BE2C (cell line): ENCODE data around the gene PPP2R3C. TPM values are rescaled to one million over a fixed set of nuclear protein-coding genes. Genes with fewer than 3 reads are reported as not detected.

Source experiments
- DNase-seq: peaks from one replicate; pipeline ENCODE4 v3.0.0-alpha.2; 2020
- H3K27me3 ChIP-seq: fragments of 250-450 bp; sonication (Bioruptor Pico); 2 replicates; pipeline ENCODE4 v1.5.1; 2020; ENCODE audit warnings: mild to moderate bottlenecking
- H3K36me3 ChIP-seq: fragments of 250-450 bp; sonication (Bioruptor Pico); 2 replicates; pipeline ENCODE4 v1.5.1; 2020; ENCODE audit warnings: mild to moderate bottlenecking
- H3K4me1 ChIP-seq: fragments of 250-450 bp; sonication (Bioruptor Pico); 2 replicates; pipeline ENCODE4 v1.5.1; 2020
- H3K4me3 ChIP-seq: 2 replicates; pipeline ENCODE4 v1.5.1; 2011; ENCODE audit warnings: low read depth, low read length
- H3K9me3 ChIP-seq: fragments of 250-450 bp; sonication (Bioruptor Pico); 2 replicates; pipeline ENCODE4 v1.5.1; 2020
- polyA plus RNA-seq: library from polyadenylated mRNA; unstranded; fragments of >200 nt; gene quantifications from one replicate; pipeline ENCODE4 v1.2.1, GENCODE V29; 2012; ENCODE audit warnings: low read depth, missing spikeins; ENCODE audit not compliant: insufficient read length, insufficient read depth
- TF ChIP-seq, protein P1 (sequence below): IDR thresholded peaks from 2 replicates; pipeline ENCODE4 v1.5.1; 2012; ENCODE audit warnings: mild to moderate bottlenecking, low read depth, low read length

The PPP2R3C gene
- 27.9 TPM for polyA plus RNA-seq

DNA sequence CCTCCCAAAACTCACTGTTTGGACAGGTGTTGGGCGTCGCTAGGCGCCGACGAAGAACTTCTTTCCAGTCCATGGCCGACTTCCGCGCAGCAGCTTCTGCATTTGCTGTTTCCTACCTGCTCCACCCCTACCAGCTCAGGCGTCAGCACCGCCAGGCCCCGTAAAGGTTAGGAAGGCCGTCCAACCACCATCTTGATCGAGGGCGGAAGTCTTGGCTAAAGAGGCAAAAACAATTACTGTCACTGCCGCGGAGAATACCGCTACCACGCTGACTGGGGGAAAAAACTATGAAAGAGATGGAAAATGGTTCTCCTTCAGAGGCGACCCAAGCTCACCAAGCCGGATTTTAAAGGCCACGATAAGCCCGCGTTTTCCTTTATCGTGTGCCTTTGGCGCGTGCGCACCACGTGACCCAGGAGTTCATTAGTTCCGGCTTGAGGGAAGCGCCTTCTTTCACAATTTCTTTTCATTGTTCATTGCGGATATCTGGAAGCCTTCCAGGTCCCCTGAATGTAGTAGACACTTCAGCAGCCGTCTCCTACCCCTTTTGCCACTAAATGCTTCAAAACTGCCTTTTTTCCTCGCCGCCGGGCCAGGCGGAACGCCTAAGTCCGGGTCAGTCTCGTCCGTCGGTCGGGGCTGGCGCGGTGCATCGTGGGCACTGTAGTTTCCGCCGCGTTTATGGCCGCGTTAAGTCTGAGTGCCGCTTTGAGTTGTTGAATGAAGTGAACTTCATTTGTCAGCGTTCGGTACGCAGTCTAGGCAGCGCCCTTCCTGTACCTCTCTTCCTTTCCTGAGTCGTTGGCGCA, at the start of gene PPP2R3C, which contains the start of gene PRORP:
Gene PPP2R3C, minus strand, starts transcription at position 104 of the 809 bp plus-strand sequence. Its CDS starts 31 bp downstream, at position 73.
Gene PRORP, plus strand, starts transcription at position 666 of the 809 bp plus-strand sequence. CDS start 694 bp downstream, outside the sequence.
- H3K36me3 ChIP-seq, result peaks cover 5% of the 10 kb centered on the region; the same call in 1 of the 2 replicates
- peak within 1 kb of the TSS; percentile 91 for H3K4me3 ChIP-seq
- TF ChIP-seq, protein P1, sequence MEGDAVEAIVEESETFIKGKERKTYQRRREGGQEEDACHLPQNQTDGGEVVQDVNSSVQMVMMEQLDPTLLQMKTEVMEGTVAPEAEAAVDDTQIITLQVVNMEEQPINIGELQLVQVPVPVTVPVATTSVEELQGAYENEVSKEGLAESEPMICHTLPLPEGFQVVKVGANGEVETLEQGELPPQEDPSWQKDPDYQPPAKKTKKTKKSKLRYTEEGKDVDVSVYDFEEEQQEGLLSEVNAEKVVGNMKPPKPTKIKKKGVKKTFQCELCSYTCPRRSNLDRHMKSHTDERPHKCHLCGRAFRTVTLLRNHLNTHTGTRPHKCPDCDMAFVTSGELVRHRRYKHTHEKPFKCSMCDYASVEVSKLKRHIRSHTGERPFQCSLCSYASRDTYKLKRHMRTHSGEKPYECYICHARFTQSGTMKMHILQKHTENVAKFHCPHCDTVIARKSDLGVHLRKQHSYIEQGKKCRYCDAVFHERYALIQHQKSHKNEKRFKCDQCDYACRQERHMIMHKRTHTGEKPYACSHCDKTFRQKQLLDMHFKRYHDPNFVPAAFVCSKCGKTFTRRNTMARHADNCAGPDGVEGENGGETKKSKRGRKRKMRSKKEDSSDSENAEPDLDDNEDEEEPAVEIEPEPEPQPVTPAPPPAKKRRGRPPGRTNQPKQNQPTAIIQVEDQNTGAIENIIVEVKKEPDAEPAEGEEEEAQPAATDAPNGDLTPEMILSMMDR, result no peak
- H3K27me3 ChIP-seq, result no peaks in the 10 kb centered on the region
- DNase-seq, result peak; percentile 84
- no peaks in the 10 kb centered on the region; the same call in 1 of the 2 replicates for H3K4me1 ChIP-seq
- no peaks in the 10 kb centered on the region for H3K9me3 ChIP-seq

DNA sequence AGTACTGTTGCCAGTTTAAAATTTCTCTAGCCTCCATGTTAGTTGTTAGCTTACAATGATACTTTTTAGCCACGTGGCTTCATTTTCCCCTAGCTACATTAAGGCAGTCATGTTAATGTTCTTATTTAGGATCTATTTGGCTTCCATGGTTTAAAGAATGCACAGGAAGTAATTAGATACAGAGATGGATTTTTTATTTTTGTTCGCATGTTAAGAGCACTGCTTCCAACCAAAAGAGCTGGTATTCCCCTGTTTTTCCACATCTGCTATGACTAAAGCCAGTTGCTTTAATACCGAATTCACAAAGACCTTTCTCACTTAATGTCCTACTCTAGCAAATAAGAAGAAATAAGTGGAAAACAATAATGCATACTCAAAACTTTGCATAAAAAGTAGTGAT, 45.7 kb upstream of the PPP2R3C start:
- TF ChIP-seq, protein P1, result no peak
- no peak for DNase-seq
- H3K4me1 ChIP-seq, result no peaks in the 10 kb centered on the region
- no peaks in the 10 kb centered on the region for H3K9me3 ChIP-seq
- peaks cover 3% of the 10 kb centered on the region for H3K36me3 ChIP-seq
- H3K4me3 ChIP-seq, result no peak overlapping the region
- no peaks in the 10 kb centered on the region for H3K27me3 ChIP-seq

DNA sequence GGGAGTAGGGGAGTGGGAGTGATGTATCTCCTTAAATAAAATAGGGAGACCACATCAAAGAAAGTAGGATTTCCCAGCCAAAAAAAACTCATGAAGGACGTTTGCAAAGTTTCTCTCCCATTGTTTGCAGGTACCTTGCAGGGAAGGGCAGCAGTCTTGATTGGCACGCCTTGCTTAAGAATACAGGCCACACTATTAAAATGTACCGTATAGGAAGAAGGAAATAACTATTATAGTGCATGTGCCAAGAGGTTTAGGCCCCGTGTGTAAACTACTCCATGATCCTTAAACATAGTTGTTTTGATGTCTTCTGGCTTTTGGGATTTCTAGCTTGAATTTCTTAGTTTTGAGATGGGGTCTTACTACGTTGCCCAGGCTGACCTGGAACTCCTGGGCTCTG, 43.1 kb upstream of the PPP2R3C start:
- Histone ChIP-seq H3K4me3 (no peak overlapping the region), H3K36me3 (peaks cover 3% of the 10 kb centered on the region; the same call in 1 of the 2 replicates), H3K9me3 (no peaks in the 10 kb centered on the region), H3K4me1 (peaks cover 4% of the 10 kb centered on the region; the same call in 1 of the 2 replicates), H3K27me3 (no peaks in the 10 kb centered on the region)
- TF ChIP-seq, protein P1, result no peak
- no peak for DNase-seq

DNA sequence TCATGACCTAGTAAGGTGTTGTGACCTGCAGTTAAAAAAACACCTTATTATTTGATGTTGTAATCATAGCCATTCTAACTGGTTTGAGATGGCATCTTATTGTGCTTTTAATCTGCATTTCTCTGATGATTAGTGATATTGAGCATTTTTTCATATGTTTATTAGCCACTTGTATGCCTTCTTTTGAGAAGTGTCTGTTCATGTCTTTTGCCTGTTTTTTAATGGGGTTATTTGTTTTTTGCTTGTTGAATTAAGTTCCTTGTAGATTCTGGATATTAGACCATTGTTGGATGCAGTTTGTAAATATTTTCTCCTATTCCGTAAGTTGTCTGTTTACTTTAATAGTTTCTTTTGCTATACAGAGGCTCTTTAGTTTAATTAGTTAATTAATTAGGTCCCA, 41.6 kb upstream of the PPP2R3C start:
- Histone ChIP-seq H3K27me3 (no peaks in the 10 kb centered on the region), H3K9me3 (no peaks in the 10 kb centered on the region), H3K36me3 (0 out of 2 replicates have a peak, but pooled peaks cover 5% of the 10 kb centered on the region), H3K4me1 (peaks cover 16% of the 10 kb centered on the region), H3K4me3 (no peak overlapping the region)
- DNase-seq, result no peak
- TF ChIP-seq, protein P1, result no peak

DNA sequence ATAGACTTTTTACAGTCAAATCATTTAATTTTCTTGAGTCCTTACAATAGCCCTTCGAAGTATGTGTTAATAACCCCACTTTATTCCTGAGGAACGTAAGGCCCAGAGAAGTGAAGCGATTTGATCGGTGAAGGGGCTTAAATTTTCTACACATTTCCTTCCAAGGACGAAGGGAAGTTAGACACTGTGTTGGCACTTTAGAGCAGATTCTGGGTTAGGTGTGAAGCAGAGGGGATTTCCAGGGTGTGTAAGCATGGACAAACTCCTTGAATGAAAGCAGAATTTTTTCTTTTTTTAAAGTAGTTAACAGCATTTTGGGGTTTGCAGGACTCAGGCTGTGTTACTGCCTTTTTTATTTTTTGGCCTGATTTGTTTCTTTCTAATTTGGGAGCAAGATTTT, 39.4 kb upstream of the PPP2R3C start:
- TF ChIP-seq, protein P1, result no peak
- Histone ChIP-seq H3K4me1 (peaks cover 16% of the 10 kb centered on the region), H3K4me3 (no peak overlapping the region), H3K27me3 (no peaks in the 10 kb centered on the region), H3K9me3 (no peaks in the 10 kb centered on the region), H3K36me3 (0 out of 2 replicates have a peak, but pooled peaks cover 5% of the 10 kb centered on the region)
- no peak for DNase-seq

DNA sequence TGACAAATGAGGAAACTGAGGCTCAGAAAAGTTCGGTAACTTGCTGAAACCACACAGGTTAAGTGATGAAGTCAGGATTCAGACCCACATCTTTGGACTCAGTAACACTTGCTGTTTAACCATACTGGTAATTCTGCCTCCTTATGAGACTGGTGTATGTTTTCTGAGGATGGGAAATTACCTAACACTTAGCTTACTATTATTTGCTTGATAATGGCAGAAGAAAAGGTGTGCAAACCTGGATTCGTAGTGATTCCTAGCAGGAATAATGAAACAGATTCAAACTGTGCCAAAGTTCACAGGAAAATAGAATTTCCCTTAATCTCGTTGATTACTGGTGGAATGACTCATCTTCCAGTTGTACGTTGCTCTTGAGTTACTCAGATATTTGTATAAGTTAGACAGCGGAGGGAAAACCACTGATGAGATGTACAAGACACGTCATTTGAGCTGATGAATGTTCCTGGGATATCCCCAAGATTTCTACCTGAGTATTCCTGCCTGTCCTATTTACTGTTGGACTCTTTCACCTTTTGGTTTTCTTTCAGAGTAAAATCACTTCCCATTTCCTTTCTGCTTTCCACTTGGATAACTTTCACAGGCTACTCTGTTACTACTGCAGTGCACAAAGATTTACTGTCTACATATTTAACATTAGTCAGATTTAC, 38.1 kb upstream of the PPP2R3C start:
- DNase-seq, result no peak
- Histone ChIP-seq H3K27me3 (no peaks in the 10 kb centered on the region), H3K9me3 (no peaks in the 10 kb centered on the region), H3K4me3 (no peak overlapping the region), H3K4me1 (peaks cover 16% of the 10 kb centered on the region), H3K36me3 (0 out of 2 replicates have a peak, but pooled peaks cover 5% of the 10 kb centered on the region)
- TF ChIP-seq, protein P1, result no peak
